HG03196 (cell line): ENCODE results near the gene PIK3R4.

Source experiments
- ATAC-seq: cut with Tn5 transposase; IDR thresholded peaks from one replicate; pipeline ENCODE4 v1.9.1; 2021; ENCODE audit not compliant: unreplicated experiment

The PIK3R4 gene

DNA sequence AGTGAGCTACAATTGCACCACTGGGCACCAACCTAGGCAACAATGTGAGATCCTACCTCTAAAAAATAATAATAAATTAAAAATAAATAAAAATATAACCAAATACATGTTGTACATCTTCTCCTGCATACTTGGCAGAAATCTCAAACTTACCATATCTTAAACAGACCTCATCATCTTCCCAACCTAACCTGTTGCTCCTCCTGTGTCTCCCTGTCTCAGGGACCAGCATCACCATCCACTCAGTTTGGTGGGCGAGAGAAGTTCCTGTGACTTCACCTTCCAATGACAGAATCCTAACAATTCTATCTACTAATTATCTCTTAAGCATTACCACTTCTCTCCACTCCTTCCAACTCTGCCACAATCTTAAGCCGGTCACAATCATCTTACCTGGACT, 3.3 kb downstream of the PIK3R4 start:
- ATAC-seq: no peak

DNA sequence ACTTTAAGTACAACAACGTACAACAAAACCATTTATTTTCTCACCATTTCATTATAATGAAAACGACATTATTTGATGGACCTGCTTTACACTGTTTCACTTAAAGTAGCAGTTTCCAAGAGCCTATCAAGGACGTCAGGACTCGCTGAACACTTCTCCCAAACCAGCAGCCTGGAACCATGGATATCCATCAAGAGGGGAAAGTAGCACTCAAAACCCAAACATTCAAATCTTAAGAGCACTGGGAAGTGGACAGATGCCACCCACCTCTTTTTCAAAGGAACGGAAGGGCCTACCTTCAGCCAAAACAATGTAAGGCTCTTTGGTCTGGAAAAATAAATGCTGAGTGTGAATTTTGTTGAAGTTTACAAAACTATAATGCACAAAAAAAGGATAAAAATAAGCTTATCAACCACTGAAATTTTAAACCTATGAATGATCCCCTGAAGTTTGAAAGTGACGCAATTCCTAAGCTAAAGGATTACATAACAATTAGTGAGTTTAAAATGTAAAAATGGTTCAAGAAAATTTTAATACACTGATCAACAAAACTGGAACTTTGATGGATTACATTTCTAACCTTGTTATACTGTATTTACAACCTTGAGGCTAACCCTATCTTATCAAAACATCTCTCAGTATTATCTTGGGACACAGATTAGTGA, 4.6 kb downstream of the PIK3R4 start:
- no peak for ATAC-seq

DNA sequence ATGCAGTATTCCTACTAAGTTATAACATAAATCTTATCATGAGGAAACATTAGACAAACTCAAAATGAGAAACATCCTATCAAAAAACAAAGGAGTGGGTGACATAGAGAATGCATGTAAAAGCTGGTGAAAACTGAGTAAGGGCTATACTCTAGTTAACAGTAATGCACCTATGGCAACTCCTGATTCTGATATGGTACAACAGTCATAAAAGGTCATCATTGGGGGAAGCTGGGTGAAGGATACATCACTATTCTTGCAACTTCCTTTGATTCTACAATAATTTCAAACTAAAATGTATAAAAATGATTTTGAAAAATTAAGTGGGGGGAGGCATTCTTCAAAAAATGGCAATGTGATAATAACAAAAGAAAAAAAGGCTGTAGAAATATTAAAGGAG, 6.8 kb downstream of the PIK3R4 start:
- no peak for ATAC-seq

DNA sequence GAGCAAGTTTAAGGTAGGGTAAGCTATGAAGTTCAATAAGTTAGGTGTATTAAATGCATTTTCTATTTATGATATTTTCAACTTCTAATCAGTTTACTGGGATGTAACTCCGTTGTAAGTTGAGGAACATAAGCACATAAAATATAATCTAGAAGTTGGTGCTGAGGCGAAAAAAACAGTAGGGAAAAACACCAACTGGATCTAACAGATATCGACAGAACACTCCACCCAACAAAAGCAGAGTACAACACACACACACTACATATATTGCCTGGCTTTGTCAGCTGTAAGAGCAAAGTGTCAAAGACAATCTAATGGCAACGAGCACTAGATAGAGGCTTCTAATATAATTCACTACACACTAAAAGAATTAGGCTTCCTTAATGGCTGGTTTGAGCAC, 8.4 kb downstream of the PIK3R4 start:
- ATAC-seq: no peak

DNA sequence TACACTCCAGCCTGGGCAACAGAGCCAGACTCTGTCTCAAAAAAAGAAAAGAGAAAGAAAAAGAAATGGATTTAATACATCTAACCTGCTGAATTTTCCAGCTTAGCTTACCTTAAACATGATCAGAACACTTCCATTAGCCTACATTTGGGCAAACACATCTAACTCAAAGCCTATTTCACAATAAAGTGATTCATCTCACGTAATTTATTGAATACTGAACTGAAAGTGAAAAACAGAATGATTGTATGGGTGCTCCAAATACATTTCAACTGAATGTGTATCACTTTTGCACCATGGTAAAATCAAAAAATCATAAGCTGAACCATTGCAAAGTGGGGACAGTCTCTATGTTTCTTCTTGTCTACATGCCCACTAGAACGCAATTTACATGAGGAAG, 9.0 kb downstream of the PIK3R4 start:
- no peak for ATAC-seq

DNA sequence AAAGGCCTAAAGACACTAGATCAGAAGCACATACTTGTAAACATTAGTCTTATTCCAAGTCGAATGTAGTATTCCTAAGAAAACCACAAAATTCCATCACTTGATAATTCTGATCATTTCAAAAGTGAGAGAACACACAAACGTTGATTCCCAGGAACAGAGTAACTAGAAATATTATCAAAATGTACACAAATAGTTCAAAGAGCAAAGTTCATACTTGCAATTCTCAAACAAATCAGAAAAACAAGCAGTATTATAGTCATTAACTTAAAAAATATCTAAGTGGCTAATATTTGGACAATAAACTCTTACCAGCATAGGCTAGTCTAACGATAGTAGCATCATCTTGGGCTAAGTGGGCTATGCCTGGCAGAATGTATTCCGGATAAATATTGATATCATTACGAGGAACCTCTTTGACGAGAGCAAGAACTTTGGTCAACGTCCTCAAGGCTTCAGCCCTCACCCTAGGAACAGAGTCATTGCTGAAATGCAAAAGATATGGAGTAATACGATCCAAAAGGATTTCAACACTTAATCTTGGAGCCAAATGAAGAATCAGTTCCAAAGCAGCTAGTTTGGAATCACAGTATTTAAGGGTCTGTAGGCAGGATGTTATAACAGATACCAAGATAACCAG, 13.3 kb downstream of the PIK3R4 start:
- ATAC-seq: no peak

DNA sequence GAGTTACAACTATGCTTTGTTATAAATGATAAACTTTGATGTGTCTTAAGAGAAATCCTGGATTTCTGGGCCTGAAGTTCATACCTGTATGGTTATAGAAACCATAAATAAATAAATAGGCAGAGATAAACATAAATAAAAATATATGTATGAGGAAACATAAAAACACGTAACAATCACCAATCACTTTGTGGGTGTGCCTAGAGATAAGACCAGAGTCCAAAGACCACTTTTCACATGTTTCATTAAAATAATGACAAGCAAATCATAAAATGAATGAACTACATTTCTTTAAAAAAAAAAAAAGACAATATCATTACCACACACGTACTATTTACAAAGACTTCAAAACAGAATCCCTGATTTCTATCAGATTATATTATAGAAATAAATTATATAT, 14.1 kb downstream of the PIK3R4 start:
- no peak for ATAC-seq

DNA sequence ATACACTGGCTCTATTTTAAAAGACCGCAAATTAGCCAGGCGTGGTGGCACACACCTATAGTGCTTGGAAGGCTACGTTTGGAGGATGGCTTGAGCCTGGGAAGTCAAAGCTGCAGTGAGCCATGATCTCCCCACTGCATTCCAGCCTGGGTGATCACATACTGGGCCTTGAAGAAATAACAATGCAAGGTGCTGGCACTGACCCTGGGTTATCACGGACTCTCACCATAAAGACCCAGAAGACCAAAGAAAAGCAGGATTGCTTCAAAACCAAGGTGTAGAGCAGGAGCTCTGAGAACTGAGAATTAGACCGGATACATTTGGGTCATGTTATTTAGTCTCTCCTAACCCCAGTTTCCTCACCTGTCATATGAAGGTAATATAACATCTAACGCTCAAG, 14.8 kb downstream of the PIK3R4 start:
- ATAC-seq: no peak

DNA sequence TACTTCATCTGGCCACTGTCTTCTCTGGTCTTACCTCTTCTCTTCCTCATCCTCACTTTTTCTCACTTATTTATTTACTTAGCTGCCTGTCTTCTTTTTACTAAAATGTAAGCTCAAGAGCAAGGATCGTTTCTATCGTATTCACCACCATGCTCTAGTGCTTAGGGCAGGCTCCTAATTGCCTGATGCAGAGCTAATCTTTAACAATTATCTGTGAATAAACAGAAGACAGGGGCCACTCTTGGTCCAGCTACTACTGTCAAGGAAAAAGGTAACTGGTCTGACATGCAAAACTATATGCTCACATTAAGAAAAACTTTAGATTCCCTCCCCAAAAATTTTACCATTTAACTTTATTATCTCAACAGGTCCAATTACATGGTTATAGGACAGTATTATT, 17.5 kb downstream of the PIK3R4 start:
- ATAC-seq: no peak

DNA sequence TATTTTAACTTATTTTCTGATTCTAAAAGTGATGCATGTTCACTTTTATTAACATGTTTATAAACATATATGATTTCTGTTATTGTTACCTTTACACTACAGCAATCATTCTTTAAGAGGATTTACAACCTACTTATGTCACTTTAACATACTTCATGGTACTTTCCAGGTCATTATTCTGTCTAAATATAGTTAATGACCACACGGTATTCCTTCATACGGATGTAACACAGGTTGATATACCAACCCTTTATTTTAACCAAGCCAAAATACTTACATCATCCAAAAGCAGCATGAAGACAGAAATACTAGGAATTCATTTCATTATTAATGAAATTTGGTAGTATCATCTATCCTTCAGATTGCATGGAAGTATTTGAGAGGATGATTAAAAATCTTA, 18.6 kb downstream of the PIK3R4 start:
- ATAC-seq: no peak

DNA sequence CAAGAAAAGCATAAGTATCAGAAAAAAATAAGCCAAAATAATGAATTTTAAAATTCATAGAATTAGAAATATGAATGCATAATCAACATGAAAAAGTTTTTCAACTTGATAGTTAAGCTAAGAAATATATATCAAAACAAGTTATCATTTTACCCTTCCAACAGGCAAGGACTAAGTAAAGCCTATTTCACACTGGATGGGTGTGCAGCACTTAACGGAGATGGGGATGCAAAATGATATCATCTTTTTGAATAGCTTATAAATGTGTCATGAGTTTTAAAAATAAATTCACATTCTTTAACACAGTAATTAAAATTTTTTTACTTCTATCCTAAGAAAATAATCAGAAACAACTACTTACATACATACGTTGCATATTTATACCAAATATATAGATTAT, 20.9 kb downstream of the PIK3R4 start:
- ATAC-seq: no peak

DNA sequence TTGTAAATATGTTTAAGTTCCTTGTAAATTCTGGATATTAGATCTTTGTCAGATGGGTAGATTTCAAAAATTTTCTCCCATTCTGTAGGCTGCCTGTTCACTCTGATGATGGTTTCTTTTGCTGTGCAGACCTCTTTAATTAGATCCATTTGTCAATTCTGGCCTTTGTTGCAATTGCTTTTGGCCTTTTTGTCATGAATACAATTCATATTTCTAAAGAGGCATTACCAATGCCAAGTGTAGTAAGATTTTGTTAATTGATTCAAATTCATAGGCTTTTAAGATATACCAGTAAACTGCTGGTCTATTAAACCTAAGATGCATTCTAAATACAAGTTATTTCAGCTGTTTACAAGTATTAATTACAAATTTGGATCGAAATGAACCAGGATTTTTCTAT, 31.0 kb downstream of the PIK3R4 start:
- ATAC-seq: no peak

DNA sequence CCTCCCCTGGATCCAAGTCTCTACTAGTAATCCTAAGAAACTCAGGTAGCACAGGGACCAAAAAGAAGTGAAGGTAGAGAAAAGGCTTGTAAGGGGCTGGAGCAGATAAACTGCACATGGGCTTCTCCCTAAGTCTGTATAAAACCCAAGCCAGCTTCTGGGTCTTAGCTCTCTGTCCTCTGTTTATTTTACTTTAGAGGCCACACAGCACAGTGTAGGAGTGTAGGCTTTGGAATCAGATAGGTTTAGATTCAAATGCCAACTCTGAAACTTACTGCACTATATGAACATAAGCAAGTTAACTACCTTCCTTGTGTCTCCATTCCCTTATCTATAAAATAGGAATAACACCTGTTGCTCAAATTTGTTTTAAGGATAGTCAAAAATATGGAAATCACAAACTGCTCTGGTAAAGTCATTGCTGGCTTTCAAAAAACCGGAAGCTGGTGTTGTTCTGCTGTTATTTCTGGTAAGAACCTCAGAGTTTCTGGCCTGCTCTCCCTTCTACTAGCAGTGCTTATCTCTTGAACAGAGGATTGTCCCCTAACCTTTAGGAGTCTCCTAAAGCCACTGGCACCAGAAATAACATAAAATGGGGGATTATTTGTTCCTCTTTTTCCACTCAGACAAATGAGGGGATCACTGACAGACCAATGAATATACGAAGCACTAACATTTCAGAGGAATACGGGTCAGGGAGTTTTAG, 33.8 kb downstream of the PIK3R4 start:
- ATAC-seq: no peak

DNA sequence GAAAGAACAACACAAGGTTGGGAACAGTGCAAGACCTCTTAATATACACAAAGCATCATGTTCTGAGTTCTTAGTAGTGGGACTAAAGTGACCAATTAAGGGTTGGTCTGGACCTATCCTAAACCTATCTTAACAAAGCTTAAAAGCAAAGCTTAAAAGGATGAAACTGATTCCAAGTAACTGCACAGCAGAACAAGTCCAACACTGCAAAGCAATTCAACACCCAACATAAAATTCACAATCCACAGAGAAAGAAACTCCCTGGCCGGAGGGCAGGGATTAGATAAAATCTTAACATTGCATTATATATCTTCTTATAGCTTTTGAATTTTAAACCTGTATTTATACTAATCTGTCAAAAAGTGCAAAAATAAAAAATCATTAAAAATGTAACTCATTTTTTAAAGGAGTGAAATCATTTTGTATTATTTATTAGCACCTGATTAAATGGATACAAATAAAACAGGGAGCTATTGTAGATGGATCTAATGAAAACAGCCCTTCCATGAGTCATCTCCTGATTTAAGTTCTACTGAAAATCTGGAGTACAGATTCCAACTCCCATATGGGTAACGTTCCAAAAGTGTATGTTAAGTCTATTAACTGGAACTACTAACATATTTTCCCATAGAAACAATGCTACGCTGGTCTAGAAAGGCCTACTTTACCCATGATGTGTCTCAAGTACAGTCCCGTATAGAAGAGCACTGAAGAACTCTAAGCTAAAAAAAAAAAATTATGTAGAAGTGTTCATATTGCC, 34.9 kb downstream of the PIK3R4 start:
- no peak for ATAC-seq

DNA sequence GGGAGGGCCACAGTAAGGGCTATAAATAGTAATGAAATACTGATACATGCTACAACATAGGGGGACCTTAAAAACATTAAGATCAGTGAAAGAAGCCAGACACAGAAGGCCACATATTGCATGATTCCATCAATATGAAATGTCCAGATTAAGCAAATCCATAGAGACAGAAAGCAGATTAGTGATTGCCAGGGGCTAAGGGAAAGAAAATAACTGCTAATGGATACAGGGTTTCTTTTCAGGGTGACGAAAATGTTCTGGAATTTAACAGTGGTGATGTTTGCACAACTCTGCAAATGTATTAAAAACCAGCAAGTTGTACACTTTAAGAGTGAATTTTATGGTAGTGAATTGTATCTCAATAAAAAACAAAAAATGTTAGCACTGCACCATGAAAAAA, 37.0 kb downstream of the PIK3R4 start:
- no peak for ATAC-seq

DNA sequence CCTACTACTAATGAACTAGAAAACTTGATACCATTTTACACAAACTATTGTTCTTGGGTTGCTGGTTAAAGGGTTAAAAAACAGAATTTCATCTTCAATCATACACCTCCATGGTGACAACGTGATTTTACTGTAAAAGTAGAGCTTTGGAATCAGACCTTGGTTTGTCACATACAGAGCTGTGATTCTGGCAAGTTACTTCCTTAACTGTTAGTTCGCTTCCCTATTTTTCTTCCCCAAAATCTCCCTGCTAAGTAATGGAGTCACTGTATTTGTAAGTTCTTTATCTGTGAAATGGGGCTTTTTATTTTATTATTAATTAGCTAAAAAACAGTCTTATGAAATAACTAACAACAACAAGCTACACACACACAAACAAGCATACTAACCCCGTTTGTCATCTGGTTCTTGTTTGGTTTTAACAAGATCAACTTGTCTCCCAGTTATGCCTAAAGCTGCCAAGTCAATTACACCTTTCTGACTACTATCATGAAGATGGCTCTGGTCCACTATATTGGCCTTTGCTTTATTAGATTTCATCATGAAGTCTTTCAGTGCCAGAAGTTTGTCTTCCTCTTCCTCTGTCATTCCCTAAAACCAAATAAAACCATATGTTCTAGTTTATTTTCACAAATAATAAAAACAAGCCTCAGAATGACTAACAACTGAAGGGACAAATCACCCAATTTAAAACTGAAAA, 38.6 kb downstream of the PIK3R4 start:
- ATAC-seq: no peak

DNA sequence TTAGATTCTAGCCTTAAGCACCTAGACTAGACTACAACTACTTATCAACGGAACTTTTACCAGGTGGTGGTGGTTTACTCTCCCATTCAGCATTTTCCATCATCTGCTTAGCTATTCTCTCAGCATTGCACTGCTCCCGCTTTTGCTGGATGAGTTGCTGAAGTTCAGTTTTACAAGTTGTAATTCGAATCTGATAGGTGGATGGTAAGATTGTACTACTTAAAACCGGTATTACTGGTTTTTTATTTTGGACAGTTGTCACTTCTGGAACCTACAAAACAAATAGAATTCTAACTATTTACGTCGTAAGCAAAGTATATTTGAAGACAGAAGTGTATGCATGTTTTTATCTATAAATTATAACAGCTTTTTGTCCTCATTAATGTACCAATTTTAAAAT, 41.1 kb downstream of the PIK3R4 start:
- ATAC-seq: no peak

DNA sequence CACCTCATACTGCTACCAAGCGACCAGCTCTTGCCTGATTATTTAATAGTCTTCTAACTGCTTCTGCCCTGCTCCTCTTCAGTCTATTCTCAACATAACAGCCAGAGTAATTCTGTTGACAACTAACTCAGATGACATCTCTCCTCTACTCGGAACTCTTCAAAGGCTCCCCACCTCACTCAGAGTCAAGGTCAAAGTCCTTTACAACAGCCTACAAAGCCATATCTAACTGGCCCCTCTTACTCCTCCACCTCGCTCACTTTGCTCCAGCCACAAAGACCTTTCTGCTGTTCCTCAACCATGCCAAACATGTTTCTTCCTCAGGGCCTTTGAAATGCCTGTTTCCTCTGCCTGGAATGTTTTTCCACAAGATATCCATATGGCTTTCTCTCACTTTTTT, 43.6 kb downstream of the PIK3R4 start:
- no peak for ATAC-seq

DNA sequence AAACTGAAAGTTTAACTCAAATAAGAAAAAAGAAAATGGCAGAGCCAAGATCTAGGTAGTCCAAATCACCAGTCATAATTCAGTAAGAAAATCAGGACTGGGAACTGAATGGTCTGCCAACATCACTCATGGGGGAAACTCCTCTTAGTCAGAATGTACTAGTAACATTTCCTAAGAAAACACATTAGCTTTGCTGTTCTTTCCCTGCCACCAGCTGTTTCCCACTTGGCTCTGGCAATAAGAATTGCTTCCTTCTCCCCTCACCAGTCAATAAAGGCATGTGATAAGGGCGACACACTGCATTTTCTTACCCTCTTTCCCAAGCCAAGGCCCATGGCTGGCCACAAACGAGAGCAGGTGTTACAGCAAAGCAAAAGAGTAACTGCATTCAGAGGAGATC, 46.1 kb downstream of the PIK3R4 start:
- no peak for ATAC-seq

DNA sequence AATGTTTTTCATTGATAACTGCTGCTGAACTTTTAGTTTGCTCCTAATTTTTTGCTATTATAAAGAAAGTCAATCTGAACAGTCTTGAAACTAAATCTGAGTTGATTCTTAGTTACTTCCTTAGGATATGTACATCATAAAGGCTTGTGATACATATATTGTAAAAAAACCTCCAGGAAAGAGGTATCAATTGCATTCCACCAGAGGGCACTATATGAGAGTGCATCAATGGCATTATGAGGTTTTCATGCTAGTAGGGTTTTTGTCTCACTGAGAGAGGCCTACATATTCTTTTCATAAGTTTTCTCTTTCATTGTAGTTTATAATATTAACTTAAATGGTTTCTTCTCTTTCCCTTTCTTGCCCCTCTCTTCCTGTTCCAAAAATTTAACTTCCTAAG, 46.9 kb downstream of the PIK3R4 start:
- no peak for ATAC-seq

DNA sequence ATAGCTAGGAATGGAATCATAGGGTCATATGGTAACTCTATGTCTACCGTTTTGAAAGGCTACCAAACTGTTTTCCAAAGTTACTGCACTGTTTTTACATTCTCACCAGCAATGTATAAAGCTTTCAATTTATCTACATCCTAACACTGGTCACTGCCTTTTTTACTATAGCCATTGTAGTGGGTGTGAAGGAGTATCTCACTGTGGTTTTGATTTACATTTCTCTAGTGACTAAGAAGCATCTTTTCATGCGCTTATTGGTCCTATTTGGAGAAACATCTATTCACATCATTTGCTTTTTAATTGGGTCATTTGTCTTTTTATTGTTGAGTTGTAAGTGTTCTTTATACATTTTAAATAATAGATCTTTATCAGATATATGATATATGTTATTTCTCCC, 53.3 kb downstream of the PIK3R4 start:
- no peak for ATAC-seq
